ENCODE results near the gene GAL. TPM values are rescaled to one million over a fixed set of nuclear protein-coding genes. Genes with fewer than 3 reads are reported as not detected.

GAL gene
- total and polyA plus RNA-seq, 2 experiments from 2014 or later: 0.97 to 24.7 TPM

GRCh38 chr11:68694431-68695297, 10.3 kb downstream of the GAL start:
- no peaks in the 10 kb centered on the region for H3K79me2 ChIP-seq (ENCODE audit: insufficient read depth)
- no peak overlapping the region for H3K4me2 ChIP-seq (ENCODE audit: unreplicated experiment)
- peaks cover 28% of the 10 kb centered on the region for H3K27me3 ChIP-seq (replicated peaks; ENCODE audit: insufficient read depth)
- no peak overlapping the region for H3K9ac ChIP-seq
- no peaks in the 10 kb centered on the region for H3K9me2 ChIP-seq (ENCODE audit: insufficient read depth)
- no peak for DNase-seq
- H4K20me1 ChIP-seq (ENCODE audit: insufficient read depth): no peaks in the 10 kb centered on the region
- no peaks in the 10 kb centered on the region for H3K36me3 ChIP-seq (ENCODE audit: low read depth)
- no peaks in the 10 kb centered on the region for H3K9me3 ChIP-seq (ENCODE audit: low read depth)
- 28 to 30% methylated on average over 5 of the region's 5 CpGs for WGBS, 2 experiments (ENCODE audit: low coverage in 1 of 2, low lambda C conversion rate in 2 of 2, missing lambda C conversion rate in 2 of 2)
- in situ Hi-C loops (cut with MboI): no loop called here
- H2AFZ ChIP-seq: no peak overlapping the region
- no peak overlapping the region for H3K27ac ChIP-seq
- TF ChIP-seq EZH2 (IDR thresholded peaks at IDR 0.05; ENCODE audit: insufficient read depth, poor library complexity, severe bottlenecking): no peak
- no peak overlapping the region for H3K4me3 ChIP-seq
- no peaks in the 10 kb centered on the region for H3K4me1 ChIP-seq (ENCODE audit: insufficient read depth)
- no peaks in the 10 kb centered on the region for H3F3A ChIP-seq (ENCODE audit: insufficient read depth)

GRCh38 chr11:68695531-68695930, 11.2 kb downstream of the GAL start:
- Histone ChIP-seq H3K4me1 (ENCODE audit: insufficient read depth) (no peaks in the 10 kb centered on the region), H3K4me2 (ENCODE audit: unreplicated experiment) (no peak overlapping the region), H3K4me3 (no peak overlapping the region), H3K27ac (no peak overlapping the region), H3F3A (ENCODE audit: insufficient read depth) (no peaks in the 10 kb centered on the region), H3K9ac (no peak overlapping the region), H4K20me1 (ENCODE audit: insufficient read depth) (no peaks in the 10 kb centered on the region), H3K36me3 (ENCODE audit: low read depth) (no peaks in the 10 kb centered on the region), H3K9me3 (ENCODE audit: low read depth) (no peaks in the 10 kb centered on the region), H3K27me3 (replicated peaks; ENCODE audit: insufficient read depth) (peaks cover 28% of the 10 kb centered on the region), H3K79me2 (ENCODE audit: insufficient read depth) (no peaks in the 10 kb centered on the region), H2AFZ (no peak overlapping the region), H3K9me2 (ENCODE audit: insufficient read depth) (no peaks in the 10 kb centered on the region)
- DNase-seq: no peak
- no peak for TF ChIP-seq EZH2 (IDR thresholded peaks at IDR 0.05; ENCODE audit: insufficient read depth, poor library complexity, severe bottlenecking)
- no peak for TF ChIP-seq EZH2phosphoT487 (IDR thresholded peaks at IDR 0.05; ENCODE audit: insufficient read depth, low read depth)
- in situ Hi-C loops (cut with MboI): no loop called here
- WGBS, 2 experiments (ENCODE audit: low coverage in 1 of 2, low lambda C conversion rate in 2 of 2, missing lambda C conversion rate in 2 of 2): 32 to 35% methylated on average over 2 of the region's 2 CpGs

GRCh38 chr11:68698993-68699392, 14.6 kb downstream of the GAL start:
- TF ChIP-seq EZH2 (IDR thresholded peaks at IDR 0.05; ENCODE audit: insufficient read depth, poor library complexity, severe bottlenecking) (no peak), EZH2phosphoT487 (IDR thresholded peaks at IDR 0.05; ENCODE audit: insufficient read depth, low read depth) (no peak)
- no peak overlapping the region for H3K4me3 ChIP-seq
- in situ Hi-C loops (cut with MboI): no loop called here
- no peak for DNase-seq
- no peaks in the 10 kb centered on the region for H4K20me1 ChIP-seq (ENCODE audit: insufficient read depth)
- no peaks in the 10 kb centered on the region for H3K36me3 ChIP-seq (ENCODE audit: low read depth)
- H3F3A ChIP-seq (ENCODE audit: insufficient read depth): no peaks in the 10 kb centered on the region
- no peaks in the 10 kb centered on the region for H3K4me1 ChIP-seq (ENCODE audit: insufficient read depth)
- H3K4me2 ChIP-seq (ENCODE audit: unreplicated experiment): no peak overlapping the region
- H3K9me2 ChIP-seq (ENCODE audit: insufficient read depth): no peaks in the 10 kb centered on the region
- no peak overlapping the region for H2AFZ ChIP-seq
- no peaks in the 10 kb centered on the region for H3K79me2 ChIP-seq (ENCODE audit: insufficient read depth)
- 30 to 33% methylated on average over 2 of the region's 2 CpGs for WGBS, 2 experiments (ENCODE audit: low coverage in 1 of 2, low lambda C conversion rate in 2 of 2, missing lambda C conversion rate in 2 of 2)
- no peak overlapping the region for H3K27ac ChIP-seq
- H3K9me3 ChIP-seq (ENCODE audit: low read depth): no peaks in the 10 kb centered on the region
- no peak overlapping the region for H3K9ac ChIP-seq
- H3K27me3 ChIP-seq (replicated peaks; ENCODE audit: insufficient read depth): peaks cover 58% of the 10 kb centered on the region

GRCh38 chr11:68704887-68705286, 20.5 kb downstream of the GAL start:
- peaks cover 51% of the 10 kb centered on the region for H3K27me3 ChIP-seq (replicated peaks; ENCODE audit: insufficient read depth)
- no peaks in the 10 kb centered on the region for H3K4me1 ChIP-seq (ENCODE audit: insufficient read depth)
- no peaks in the 10 kb centered on the region for H3F3A ChIP-seq (ENCODE audit: insufficient read depth)
- H3K9me2 ChIP-seq (ENCODE audit: insufficient read depth): no peaks in the 10 kb centered on the region
- no peak overlapping the region for H3K9ac ChIP-seq
- TF ChIP-seq EZH2phosphoT487 (IDR thresholded peaks at IDR 0.05; ENCODE audit: insufficient read depth, low read depth): no peak
- TF ChIP-seq EZH2 (IDR thresholded peaks at IDR 0.05; ENCODE audit: insufficient read depth, poor library complexity, severe bottlenecking): no peak
- in situ Hi-C loops (cut with MboI): no loop called here
- no peaks in the 10 kb centered on the region for H4K20me1 ChIP-seq (ENCODE audit: insufficient read depth)
- H3K27ac ChIP-seq: no peak overlapping the region
- no peaks in the 10 kb centered on the region for H3K79me2 ChIP-seq (ENCODE audit: insufficient read depth)
- H3K4me2 ChIP-seq (ENCODE audit: unreplicated experiment): no peak overlapping the region
- H3K4me3 ChIP-seq: no peak overlapping the region
- H3K9me3 ChIP-seq (ENCODE audit: low read depth): no peaks in the 10 kb centered on the region
- 21 to 23% methylated on average over 13 to 14 of the region's 16 CpGs for WGBS, 2 experiments (ENCODE audit: low coverage in 1 of 2, low lambda C conversion rate in 2 of 2, missing lambda C conversion rate in 2 of 2)
- H3K36me3 ChIP-seq (ENCODE audit: low read depth): no peaks in the 10 kb centered on the region
- DNase-seq: no peak
- no peak overlapping the region for H2AFZ ChIP-seq
